Pons (tissue), 1 donor: ENCODE measurements around the gene CROCC2.

Experiments
- DNase-seq: peaks from one replicate; pipeline ENCODE4 v3.0.0-alpha.2; 2016; ENCODE audit warnings: low spot score

CROCC2 gene

DNA sequence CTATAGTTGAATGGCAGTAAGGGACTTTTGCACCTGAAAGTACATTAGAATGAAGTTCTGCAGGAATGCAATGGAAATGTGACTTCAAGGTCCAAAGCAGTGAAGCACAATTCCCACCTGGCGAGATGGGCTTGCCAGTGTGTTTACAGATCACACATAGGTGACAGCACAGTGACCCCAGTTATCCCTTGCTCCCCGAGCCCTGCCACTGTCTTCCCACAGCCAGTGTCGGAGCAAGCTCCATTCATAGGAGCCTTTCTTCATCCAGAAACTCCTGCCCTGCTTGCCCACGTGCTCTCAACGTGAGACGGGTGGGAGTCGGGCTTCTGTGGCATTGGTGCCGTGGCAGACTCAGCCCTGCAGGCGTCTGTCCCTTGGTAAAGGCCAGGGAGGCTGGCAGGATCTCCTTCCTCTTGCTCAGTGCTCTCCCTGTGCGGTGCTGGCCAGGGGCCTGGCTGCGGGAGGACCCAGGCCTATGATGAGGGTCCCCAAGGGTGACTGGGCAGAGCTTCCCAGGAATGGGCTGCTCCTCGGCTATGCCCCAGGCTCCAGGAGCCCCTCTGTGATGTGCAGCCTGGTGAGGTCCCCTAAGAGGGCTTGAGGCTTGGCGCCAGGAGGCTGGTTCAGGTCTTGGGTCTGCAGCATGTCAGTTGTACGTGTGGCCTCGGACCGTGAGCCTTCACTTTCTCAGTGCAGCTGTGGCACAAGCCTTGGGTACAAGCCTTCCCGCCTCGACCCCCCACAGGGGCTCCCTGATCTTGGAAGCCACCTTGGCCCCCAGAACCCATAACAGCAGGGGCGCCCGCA is 132.4 kb downstream of the CROCC2 start:
- DNase-seq: no peak

DNA sequence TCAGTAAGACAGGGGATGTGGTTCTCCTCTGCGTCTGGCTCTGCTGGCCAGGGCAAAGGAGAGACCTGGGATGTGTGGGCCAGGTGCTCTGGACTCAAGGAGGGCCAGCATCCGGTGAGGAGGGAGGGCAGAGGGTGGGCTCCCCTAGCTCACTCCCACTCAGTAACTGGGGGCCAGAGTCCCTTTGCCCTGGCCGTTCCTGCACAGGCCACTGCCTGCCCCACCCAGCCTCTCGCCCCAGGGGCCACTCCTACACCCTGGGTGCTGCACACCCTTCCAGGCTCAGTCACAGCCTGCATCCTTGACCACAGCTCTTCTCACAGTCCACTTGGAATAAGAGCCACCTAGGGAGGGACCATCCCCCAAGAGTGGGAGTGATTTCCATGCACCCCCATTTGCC is 133.3 kb downstream of the CROCC2 start:
- no peak for DNase-seq

DNA sequence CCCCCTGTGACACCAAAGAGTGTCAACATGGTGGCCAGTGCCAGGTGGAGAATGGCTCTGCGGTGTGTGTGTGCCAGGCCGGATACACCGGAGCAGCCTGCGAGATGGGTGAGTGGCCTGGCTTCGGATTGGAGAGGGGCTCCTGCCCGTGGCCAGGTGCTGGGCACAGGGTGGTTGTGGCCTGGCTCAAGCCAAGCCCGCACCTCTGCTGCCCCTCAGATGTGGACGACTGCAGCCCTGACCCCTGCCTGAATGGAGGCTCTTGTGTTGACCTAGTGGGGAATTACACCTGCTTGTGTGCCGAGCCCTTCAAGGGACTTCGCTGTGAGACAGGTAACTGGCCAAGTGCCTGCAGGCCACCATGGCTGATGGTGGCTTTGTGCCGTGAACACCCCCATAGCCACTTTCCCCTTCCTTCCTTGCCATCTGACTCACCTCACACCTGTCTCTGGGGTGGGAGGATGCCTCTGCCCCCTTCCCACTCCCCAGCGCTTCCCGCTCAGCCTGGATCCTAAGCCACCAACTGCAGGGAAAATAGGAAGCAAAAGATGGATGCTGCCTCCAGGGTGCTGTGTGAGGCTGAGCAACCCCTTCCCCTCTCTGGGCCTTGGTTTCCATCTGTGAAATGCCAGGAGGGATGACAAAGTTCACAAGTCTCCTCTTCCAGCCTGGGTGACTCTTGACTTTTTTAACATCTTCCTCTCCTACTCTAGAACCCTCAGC is 134.1 kb downstream of the CROCC2 start:
- DNase-seq: no peak

DNA sequence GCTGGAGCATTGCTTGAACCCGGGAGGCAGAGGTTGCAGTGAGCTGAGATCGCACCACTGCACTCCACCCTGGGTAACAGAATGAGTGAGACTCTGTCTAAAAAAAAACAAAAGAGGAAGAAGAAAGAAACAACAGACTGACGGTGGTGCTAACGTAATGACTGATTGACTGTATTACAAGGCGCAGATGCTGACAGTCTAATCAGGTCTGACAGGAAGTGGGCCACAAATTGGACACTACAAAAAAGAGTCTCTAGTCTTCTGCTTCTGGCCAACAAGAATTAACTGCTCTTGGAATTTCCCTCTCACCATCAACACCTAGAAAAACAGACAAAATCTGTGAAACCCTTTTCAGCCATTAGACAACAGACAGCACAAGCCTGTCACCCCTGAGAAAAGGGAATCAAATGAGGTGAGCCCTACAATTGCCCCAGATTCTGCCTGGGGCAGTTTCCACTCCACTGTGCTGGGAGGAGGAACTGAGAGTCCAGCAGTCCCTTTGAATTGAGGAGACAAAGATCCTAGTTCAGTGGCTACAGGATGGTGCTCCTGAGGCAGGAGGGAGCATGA is 135.5 kb downstream of the CROCC2 start:
- no peak for DNase-seq
